Measurements from ENCODE around the gene PTAR1.

DNA sequence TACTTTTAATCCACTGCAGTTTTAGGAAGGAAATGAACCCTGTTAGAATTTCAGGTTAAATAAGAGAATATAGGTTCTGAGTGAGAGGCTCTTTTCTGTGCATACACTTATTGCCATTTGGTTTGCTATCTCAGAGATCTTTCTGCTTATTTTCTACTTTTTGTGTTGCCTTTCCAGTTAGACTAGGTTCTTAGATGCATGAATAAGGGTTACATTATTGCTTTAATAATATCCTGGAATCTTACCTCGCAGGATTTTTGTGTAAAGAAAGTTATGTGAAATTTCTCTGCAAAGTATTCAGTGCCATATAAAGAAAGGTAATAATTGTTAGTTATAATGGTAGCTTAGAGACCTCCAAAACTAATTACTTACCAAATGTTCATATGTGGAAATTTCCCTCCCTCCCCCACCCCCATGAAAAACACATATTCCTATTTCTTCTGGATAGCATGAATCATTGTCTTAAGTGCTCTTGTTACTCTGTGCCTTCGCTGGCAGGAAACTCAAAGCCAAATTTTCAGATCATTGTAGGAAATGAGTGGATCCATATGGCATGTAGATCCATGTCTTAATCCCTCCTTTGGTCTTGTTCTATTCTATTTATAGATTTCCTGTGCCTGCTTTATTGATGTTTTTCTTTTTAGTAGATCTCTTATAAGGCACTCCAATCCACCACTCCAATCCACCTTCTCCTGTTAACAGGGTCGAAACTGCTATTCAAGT, 84.9 kb downstream of the PTAR1 start:
- TF ChIP-seq, protein P1, sequence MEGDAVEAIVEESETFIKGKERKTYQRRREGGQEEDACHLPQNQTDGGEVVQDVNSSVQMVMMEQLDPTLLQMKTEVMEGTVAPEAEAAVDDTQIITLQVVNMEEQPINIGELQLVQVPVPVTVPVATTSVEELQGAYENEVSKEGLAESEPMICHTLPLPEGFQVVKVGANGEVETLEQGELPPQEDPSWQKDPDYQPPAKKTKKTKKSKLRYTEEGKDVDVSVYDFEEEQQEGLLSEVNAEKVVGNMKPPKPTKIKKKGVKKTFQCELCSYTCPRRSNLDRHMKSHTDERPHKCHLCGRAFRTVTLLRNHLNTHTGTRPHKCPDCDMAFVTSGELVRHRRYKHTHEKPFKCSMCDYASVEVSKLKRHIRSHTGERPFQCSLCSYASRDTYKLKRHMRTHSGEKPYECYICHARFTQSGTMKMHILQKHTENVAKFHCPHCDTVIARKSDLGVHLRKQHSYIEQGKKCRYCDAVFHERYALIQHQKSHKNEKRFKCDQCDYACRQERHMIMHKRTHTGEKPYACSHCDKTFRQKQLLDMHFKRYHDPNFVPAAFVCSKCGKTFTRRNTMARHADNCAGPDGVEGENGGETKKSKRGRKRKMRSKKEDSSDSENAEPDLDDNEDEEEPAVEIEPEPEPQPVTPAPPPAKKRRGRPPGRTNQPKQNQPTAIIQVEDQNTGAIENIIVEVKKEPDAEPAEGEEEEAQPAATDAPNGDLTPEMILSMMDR (IDR thresholded peaks at IDR 0.05; ENCODE audit: low read length) = no peak
- TF ChIP-seq EZH2 (optimal IDR thresholded peaks at IDR 0.05; ENCODE audit: low read depth, low read length) (no peak), EZH2phosphoT487 (IDR thresholded peaks at IDR 0.05; ENCODE audit: low read length) (no peak)

Measured in MM.1S (cell line).